Dermis blood vessel endothelial cell (primary cell): ENCODE results near the gene MCUR1. TPM values are rescaled to one million over a fixed set of nuclear protein-coding genes. Genes with fewer than 3 reads are reported as not detected.

Source experiments
- total RNA-seq: library from RNA; depleted of rRNA; stranded (reverse); fragments of >200 nt; gene quantifications from 2 replicates; pipeline ENCODE4 v1.2.3, GENCODE V29; 2014

Gene MCUR1
- total RNA-seq, 1 donor from 2014 or later, result 8.3 TPM

Other genes starting within 250 kb of the MCUR1 start
- 9.7 and 10.6 TPM in 2 replicates for gene SIRT5, start 240.0 kb downstream of the MCUR1 start, total RNA-seq
- gene NOL7, start 199.2 kb downstream of the MCUR1 start, total RNA-seq, result 72.8 and 75.2 TPM in 2 replicates
- 23.3 and 62.5 TPM in 2 replicates for gene RANBP9, start 102.7 kb downstream of the MCUR1 start, total RNA-seq
- 0.84 and 0.85 TPM in 2 replicates for gene RNF182, start 110.4 kb upstream of the MCUR1 start, total RNA-seq